A172 (cell line): Measurements from ENCODE around the gene POLD1. TPM values are rescaled to one million over a fixed set of nuclear protein-coding genes. Genes with fewer than 3 reads are reported as not detected.
A peak's percentile ranks its signal among the peaks of the same experiment; 100 is the strongest.
"Not testable (repeated sequence)": the region's sequence is repeated elsewhere in the genome, so short reads cannot be mapped to it uniquely, and the experiment has no call there.

Experiments used
- DNase-seq: peaks from one replicate; pipeline ENCODE4 v3.0.0-alpha.2; 2015; ENCODE audit warnings: low spot score
- total RNA-seq: library from RNA; depleted of rRNA; stranded (reverse); fragments of >200 nt; shearing (Covaris generic); gene quantifications from 2 replicates; pipeline ENCODE4 v1.2.3, GENCODE V29; 2014

The POLD1 gene
- total RNA-seq, 1 experiment from 2014 or later, result 79.9 TPM

DNA sequence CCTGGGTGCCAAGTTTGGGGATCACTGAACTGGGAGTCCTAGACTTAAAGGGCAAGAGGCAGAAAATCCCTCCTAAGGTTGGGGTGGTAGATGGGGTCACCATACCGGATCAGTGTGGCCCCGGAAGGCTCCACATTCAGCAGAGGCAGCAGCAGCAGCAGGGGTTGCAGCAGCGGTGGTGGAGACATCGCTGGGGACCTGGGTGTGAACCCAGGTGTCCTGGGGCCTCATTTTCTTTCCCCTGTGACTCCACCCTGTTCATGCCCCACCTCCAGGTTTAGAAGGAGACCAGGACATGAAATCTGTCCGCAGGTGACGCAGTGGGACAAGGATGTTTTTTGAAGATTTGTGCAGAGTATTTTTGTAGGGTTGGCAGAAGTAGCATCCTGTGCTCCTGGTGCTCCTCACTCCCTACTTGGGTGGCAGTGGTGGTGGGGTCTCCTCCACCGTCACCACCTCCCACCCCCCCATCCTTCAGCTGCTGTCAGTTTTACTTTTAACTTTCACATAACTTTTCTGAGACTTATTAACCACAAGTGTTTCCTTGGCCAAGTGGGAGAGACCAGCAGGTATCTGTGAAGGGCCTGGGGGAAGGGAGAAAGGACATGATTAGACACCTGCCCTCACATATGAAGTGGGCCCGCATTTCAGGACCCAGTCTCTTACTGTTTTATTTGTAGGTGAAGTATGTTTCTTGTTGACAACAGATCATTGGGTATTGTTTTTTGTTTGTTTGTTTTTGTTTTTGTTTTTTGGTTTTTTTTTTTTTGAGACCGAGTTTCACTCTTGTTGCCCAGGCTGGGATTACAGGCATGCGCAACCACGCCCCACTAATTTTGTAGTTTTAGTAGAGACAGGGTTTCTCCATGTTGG is 18.5 kb upstream of the POLD1 start, which contains the start of gene NAPSA:
Gene NAPSA (minus strand): TSS at position 206 of the 873 bp plus-strand sequence. CDS start 18 bp downstream, at position 188.
- DNase-seq, result no peak

DNA sequence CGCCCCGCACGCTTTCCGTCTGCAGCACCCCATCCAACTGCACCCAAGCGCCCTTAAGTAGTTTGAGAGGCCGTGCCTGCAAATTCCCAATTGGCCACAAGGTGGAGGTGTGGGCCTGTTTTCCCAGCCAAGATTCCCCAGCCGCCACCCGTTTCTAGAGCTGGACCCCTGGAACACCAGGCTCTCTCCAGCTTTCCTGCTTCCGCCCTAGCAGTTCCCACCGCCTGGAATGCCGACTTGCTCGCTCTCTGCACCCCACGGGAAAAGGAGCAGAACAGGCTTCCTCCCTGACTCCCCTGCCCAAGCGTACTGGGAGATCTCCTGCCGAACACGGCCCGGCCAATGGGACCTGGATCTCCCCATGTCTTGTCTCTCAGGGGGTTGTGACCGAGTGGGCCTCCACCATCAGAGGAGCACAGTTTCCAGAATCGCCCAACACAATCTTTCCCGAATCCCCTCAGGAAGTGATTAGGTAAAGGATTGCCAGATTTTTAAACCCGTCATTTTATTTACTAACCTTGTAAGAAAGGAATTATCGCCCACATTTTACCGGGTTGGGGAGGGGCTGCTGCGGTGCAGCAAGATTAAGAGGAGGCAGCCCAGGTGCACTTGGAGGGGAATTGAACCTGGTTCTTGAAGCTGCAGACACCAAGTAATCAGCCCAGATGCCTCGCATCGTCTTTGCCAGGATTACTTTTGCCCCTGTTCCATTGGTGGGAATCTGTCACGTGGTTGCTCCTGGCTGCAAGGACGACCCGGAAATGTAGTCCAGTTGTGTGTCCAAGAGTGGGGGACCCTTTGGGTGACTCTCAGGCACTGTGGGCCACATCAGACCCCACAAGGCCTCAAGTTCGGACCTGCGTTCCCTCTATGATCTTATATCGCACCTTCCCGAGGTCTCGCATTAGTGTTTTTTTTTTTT is 15.2 kb upstream of the POLD1 start:
- peak; percentile 76 for DNase-seq

DNA sequence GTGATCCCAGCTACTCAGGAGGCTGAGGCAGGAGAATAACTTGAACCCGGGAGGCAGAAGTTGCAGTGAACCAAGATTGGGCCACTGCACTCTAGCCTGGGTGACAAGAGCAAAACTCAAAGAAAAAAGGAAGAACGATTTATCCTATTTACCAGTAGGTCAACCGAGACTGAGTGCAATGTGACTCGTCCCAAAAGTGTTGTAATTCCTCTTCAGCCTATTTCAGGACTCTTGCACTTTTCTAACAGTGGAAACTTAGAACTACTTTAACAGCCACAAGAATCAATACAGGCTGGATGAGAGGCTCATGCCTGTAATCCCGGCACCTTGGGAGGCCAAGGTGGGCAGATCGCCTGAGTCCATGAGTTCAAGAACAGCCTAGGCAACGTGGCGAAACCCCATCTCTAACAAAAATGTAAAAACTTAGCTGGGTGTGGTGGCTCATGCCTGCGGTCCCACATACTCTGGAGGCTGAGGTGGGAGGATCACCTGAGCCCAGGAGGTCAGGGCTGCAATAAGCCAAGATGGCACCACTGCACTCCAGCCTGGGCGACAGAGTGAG is 12.2 kb upstream of the POLD1 start:
- DNase-seq, result no peak

DNA sequence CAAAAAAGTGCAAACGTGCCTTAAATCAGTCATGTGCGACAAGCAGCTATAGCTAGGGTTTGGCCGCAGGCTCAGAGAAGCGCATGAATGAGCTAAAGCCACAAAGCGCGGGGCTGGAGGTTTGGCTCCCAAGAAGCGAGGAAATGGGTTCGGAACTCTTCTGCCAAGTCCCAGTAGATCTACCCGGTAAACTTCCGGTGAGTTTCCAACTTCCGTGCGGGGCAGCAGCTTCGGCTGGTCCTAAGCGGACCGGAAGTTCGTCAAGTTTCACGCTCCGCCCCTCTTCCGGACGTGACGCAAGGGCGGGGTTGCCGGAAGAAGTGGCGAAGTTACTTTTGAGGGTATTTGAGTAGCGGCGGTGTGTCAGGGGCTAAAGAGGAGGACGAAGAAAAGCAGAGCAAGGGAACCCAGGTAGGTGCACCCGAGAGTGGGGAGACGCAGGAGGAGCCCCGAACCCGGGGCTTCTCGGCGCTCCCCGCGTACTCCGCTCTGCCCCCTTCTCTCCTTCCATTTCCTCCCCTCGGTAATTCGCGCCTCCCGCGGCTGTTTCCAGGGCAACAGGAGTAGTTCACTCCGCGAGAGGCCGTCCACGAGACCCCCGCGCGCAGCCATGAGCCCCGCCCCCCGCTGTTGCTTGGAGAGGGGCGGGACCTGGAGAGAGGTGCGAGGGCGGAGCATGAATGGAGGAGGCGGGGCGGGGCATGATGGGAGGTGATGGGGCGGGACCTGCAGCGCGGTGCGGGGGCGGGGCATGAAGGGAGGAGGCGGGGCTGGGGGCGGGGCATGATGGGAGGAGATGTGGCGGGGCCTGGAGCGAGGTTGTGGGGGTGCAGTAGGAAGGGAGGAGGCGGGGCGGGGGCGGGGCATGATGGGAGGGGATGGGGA is 7.7 kb upstream of the POLD1 start, which contains the start of gene NR1H2:
Gene NR1H2 (plus strand): TSS at position 292 of the 885 bp plus-strand sequence. CDS start 1,149 bp downstream, outside the sequence.
- peak; percentile 97 for DNase-seq

DNA sequence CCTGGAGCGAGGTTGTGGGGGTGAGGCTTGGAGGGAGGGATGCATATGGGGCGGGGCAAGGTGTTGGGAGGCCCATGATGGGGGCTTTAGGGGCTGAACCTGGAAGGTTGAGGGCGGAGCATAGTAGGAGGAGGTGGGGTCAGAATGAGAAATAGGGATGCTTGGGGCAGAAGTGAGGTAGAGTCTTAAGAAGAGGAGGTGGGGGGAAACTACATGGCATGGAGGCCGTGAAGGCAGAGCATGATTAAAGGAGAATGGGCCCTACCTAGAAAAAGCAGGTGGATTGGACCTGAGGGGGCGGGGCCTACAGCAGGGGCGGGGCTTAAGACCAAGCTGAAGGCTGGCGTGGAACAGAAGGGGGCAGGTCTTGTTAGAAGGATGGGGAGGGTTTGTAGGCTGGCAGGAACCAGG is 7.1 kb upstream of the POLD1 start:
- DNase-seq, result no peak

DNA sequence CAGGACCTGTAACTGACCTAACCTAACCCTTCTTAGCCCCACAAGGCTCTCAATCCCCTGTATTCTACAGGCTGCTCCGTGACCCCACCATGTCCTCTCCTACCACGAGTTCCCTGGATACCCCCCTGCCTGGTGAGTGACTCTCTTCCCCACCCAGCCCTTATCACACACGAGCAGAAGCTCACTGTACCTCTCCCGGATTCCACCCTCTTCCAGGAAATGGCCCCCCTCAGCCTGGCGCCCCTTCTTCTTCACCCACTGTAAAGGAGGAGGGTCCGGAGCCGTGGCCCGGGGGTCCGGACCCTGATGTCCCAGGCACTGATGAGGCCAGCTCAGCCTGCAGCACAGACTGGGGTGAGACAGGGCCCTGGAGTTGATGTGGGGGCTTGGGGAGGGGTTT is 6.6 kb upstream of the POLD1 start:
- no peak for DNase-seq

DNA sequence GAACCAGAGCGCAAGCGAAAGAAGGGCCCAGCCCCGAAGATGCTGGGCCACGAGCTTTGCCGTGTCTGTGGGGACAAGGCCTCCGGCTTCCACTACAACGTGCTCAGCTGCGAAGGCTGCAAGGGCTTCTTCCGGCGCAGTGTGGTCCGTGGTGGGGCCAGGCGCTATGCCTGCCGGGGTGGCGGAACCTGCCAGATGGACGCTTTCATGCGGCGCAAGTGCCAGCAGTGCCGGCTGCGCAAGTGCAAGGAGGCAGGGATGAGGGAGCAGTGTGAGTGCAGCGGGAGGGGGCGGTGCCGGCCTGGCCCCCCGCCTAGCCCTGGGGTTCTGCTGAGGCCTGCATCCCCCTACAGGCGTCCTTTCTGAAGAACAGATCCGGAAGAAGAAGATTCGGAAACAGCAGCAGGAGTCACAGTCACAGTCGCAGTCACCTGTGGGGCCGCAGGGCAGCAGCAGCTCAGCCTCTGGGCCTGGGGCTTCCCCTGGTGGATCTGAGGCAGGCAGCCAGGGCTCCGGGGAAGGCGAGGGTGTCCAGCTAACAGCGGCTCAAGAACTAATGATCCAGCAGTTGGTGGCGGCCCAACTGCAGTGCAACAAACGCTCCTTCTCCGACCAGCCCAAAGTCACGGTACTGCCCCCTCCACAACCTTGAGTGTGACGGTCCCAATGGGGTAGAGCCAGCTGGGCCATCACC is 5.8 kb upstream of the POLD1 start:
- no peak for DNase-seq

DNA sequence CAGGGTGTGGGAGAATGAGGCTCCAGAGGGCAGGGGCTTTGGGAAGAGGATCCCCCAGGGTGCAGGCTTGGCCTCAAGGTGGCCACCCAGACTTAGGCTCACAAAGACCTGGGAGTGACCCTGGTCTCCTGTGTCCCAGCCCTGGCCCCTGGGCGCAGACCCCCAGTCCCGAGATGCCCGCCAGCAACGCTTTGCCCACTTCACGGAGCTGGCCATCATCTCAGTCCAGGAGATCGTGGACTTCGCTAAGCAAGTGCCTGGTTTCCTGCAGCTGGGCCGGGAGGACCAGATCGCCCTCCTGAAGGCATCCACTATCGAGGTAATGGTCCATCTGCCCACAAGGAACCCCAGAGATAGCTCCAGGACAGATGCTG is 5.3 kb upstream of the POLD1 start:
- DNase-seq, result no peak

DNA sequence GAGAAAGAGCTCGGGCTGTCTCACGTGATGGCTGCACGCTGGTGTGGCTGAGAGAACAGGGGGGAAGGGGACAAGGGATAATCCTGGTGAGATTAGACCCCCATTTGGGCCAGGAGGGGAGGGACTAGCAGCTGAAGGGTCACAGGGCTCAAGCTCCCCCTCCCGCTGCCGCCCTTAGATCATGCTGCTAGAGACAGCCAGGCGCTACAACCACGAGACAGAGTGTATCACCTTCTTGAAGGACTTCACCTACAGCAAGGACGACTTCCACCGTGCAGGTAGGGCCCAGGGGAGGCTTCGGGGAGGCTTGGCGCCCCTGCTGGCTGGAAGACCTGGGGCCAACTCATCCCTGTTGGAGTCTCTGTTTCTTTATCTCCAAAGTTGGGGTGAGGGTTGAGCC is 4.5 kb upstream of the POLD1 start:
- no peak for DNase-seq

DNA sequence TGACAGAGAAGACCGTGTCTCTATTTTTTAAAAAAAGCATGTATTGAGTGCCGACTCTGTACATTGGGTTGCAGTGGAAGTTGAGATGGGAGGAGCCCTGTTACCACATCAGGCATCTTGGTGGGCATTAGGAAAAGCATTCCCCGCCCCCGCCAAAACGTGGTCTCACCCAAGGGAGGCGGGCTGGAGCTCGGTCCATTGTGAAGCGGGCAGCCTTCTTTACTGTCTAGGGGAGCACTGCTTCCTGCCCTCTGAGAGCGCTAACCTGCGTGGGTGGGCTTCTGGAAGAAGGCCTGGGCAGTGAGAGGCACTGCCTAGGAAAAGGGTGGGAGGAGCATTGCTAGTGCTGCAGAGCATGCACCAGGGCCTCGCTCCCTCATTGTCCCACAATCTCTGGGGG is 4.0 kb upstream of the POLD1 start:
- DNase-seq, result no peak

DNA sequence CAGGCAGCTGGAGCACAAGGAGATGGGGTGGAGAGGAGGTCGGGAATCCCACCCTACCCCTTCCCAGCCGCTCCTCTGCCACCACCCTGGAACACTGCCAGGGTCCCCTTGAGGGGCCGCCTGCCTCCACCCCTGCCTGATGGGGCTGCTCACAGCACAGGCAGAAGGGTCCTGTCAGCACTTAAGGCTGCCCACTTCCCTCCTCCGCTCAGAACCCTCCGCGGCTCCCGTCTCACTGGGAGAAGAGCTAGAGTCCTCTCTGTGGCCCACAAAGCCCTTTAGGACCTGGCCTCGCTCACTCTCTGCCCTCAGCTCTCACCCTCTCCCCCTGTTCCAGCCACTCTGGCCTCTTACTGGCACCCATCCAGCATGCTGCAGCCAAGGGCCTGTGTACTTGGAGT is 3.4 kb upstream of the POLD1 start:
- DNase-seq, result no peak

DNA sequence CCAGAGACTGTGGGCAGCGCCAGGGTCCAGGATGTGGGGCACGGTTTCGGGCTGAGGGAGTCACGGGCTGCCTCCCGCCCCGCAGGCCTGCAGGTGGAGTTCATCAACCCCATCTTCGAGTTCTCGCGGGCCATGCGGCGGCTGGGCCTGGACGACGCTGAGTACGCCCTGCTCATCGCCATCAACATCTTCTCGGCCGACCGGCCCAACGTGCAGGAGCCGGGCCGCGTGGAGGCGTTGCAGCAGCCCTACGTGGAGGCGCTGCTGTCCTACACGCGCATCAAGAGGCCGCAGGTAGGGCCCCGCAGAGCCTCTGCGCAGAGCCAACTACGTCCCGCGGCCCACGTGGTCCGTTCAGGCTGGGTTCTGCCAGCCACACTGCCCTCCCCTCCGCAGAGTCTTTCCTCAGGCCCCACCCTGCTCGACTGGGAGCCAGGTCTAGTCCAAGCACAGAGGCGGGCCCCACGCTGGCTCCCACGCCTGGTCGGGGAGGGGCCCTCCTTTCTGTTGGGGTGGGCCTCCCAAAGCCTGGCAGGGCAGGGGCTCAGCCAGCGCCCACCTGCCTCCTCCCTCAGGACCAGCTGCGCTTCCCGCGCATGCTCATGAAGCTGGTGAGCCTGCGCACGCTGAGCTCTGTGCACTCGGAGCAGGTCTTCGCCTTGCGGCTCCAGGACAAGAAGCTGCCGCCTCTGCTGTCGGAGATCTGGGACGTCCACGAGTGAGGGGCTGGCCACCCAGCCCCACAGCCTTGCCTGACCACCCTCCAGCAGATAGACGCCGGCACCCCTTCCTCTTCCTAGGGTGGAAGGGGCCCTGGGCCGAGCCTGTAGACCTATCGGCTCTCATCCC is 2.0 kb upstream of the POLD1 start:
- no peak for DNase-seq

DNA sequence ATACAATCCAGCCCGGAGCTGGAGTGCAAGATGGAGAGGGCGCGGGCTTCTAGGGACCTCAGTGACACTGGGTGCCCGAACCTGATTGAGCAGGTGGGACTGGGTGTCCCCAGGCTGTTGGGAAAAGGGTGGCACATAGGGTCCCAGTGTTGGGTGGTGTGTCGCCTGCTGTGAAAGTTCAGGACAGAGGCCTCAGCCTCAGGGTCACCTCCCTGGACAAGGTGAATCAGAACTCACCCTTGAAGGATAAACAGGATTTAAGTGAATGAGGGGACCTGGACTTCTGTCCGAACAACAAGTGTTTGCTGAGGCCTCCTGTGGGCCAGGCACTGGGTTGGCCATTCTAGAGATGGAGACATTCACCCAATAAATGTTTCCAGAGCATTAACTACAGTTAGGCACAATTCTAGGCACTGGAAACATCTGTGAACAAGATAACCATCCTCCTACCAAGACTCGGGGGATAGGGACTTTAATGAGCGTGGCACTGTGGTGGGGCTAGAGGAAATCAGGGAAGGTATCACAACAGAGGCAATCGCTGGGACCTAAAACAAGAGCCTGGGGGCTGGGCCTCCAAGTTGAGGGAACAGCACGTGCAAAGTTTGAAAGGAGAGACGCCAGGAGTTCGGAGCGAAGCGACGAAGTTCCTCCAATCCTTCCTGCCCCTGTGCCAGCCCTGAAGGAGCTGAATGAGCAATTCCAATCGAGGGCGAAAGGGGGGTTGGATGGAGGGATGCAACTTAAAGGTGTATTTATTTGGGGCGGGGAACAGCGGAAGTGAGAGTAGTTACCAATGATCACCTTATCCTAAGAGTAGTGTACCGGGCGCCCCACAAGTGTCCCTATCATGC is 921 bp upstream of the POLD1 start:
- no peak for DNase-seq

DNA sequence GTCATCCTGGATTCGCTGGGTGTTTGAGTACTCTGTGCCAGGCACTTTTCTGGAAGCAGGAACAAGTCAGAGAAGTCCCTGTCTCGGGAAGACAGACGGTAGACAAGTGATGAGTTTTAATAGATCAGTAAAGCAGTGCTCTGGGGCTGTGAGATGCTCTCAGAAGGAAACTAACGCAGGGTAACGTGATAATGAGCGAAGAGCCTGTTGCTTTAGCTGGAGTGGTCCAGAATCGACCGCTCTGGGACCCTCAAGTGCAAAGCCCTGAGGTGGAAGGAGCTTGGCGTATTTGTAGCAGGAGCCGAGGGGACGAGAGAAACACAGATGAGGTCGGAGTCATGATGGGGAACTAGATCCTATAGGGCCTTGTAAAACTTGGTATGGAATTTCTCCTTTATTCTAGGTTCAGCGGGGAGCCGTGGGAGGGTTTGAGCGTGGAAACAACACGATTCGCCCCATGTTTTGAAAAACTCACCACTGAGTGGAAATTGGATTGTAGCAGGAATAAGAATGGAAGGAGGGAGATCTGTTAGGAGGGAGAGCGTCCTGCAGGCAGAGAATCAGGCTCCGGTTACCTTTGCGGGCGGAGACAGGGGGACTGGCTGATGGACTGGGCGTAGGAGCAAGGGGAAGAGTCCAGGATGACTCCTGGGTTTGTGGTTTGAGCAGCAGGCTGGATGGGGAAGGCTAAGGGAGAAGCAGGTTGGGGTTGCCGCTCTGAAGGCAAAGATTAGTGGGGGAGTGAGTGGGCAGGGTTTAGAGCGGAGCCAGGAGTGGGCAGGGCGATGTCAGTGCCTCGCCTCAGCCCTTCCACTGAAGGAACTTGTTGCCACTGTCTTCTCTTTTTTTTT is 763 bp downstream of the POLD1 start:
- peak; percentile 35 for DNase-seq

DNA sequence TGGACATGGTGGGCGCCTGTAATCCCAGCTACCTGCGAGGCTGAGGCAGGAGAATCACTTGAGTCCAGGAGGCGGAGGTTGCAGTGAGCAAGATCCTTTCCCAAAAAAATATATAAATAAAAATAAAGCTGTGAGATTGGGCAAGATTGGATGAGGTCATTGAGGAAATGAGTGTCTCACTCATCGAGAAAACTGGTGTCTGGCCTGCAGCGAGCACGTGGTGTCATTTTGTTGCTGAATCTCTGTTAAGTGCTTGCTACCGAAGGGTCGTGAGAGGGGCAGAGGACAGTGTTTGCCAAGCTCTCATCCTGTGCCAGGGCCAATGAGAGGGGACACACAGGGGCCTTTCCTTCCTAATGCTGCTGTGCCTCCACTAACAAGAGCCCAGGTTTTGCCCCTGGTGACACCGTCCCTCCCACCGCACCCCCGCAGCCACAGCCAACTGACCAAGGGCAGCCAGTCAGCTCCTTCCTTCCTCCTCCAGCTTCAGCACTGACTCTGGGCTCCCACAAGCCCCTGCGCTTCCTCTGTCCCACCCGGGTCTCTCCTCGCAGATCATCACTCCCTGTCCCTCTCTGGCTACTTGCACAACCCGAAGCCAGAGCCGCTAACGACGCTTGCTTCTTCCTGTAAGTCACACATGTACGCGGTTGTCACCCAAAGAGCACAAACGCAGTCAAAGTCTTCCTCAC is 3.2 kb downstream of the POLD1 start:
- DNase-seq, result no peak

DNA sequence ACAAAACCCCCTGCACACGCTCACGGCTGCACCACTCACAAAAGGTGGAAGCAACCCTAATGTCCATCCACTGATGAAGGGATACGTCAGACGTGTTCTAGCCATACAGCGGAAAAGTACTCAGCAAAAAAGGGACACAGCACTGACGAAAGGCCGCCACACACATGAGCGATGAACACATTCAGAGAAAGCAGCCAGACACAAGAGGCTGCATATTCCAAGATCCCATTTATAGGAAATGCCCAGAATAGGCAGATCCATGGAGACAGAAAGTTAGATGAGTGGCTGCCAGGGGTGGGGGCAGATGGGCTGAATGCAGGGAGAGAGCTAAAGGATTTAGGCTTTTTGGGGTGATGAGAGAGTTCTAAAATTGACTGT is 3.7 kb downstream of the POLD1 start:
- no peak for DNase-seq

DNA sequence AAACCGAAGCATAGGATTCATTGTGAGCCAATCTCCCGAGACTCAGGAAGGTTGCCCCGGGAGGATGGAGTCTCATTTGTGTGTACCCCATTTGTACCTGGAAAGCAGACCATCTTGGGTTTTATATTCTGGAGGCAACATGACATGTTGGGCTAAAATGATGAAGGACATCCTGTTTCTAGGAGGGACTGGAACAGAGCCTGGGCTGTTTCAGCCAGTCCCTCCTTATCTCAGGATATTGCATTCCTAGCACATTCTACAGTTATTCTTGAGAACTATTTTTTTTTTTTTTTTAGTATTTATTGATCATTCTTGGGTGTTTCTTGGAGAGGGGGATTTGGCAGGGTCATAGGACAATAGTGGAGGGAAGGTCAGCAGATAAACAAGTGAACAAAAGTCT is 6.1 kb downstream of the POLD1 start:
- DNase-seq, result not testable (repeated sequence)
